GM04503 (cell line): ENCODE results near the gene GPR22.

Experiments used
- DNase-seq: peaks from one replicate; pipeline ENCODE4 v3.0.0-alpha.2; 2012; ENCODE audit warnings: low read depth

The GPR22 gene

GRCh38 chr7:107479303-107479702, 9.4 kb downstream of the GPR22 start:
- no peak for DNase-seq

GRCh38 chr7:107480932-107481331, 11.1 kb downstream of the GPR22 start:
- DNase-seq: no peak

GRCh38 chr7:107482571-107482970, 12.7 kb downstream of the GPR22 start:
- DNase-seq: no peak

GRCh38 chr7:107486041-107486440, 16.2 kb downstream of the GPR22 start:
- no peak for DNase-seq

- DNase-seq: no peak
Measured at GRCh38 chr7:107492875-107493274, 23.0 kb downstream of the GPR22 start.

GRCh38 chr7:107494315-107494751, 24.5 kb downstream of the GPR22 start:
- no peak for DNase-seq

- DNase-seq: no peak
Measured at GRCh38 chr7:107494884-107495283, 25.0 kb downstream of the GPR22 start.

- DNase-seq: no peak
Measured at GRCh38 chr7:107495516-107495915, 25.7 kb downstream of the GPR22 start.

GRCh38 chr7:107499731-107500130, 29.9 kb downstream of the GPR22 start:
- no peak for DNase-seq

- no peak for DNase-seq
Measured at GRCh38 chr7:107501593-107501992, 31.7 kb downstream of the GPR22 start.

GRCh38 chr7:107502154-107502553, 32.3 kb downstream of the GPR22 start:
- no peak for DNase-seq

- DNase-seq: no peak
Measured at GRCh38 chr7:107502797-107503196, 32.9 kb downstream of the GPR22 start.

- DNase-seq: no peak
Measured at GRCh38 chr7:107503687-107504086, 33.8 kb downstream of the GPR22 start.

GRCh38 chr7:107505362-107505761, 35.5 kb downstream of the GPR22 start:
- no peak for DNase-seq

- DNase-seq: no peak
Measured at GRCh38 chr7:107505997-107506673, 36.3 kb downstream of the GPR22 start.

GRCh38 chr7:107506674-107507339, 37.0 kb downstream of the GPR22 start:
- DNase-seq: no peak
